Psoas muscle (tissue), 8 donors: Measurements from ENCODE around the gene PLEKHA4. TPM values are rescaled to one million over a fixed set of nuclear protein-coding genes. Genes with fewer than 3 reads are reported as not detected.
A peak's percentile ranks its signal among the peaks of the same experiment; 100 is the strongest.

ENCODE experiments used
- ATAC-seq, 4 donors: fragments of 200-7000 bp; cut with Tn5 transposase; one replicate each; pipeline ENCODE4 v1.9.1; 2020; ENCODE audit warnings: moderate library complexity in 3 of 4, mild to moderate bottlenecking in 2 of 4
- DNase-seq, 2 donors: peaks; one replicate each; pipeline ENCODE4 v3.0.0-alpha.2; 2020
- H3K27ac ChIP-seq: fragments of 200-600 bp; one replicate; pipeline ENCODE4 v1.8.0; 2022
- H3K27me3 ChIP-seq, 3 donors: fragments of 200-600 bp in 1 of 3; one replicate each; pipeline versions ENCODE4 v1.6.1 to v1.8.0; 2013 to 2022; ENCODE audit warnings: low read length in 2 of 3, mild to moderate bottlenecking in 2 of 3, moderate library complexity in 1 of 3; ENCODE audit not compliant: insufficient read depth in 3 of 3
- H3K36me3 ChIP-seq, 2 donors: fragments of 200-600 bp in 1 of 2; one replicate each; pipeline versions ENCODE4 v1.6.1 to v1.8.0; 2013 to 2022; ENCODE audit warnings: low read depth in 1 of 2, mild to moderate bottlenecking in 1 of 2, moderate library complexity in 1 of 2; ENCODE audit not compliant: insufficient read depth in 1 of 2
- H3K4me1 ChIP-seq: fragments of 200-600 bp; one replicate; pipeline ENCODE4 v1.8.0; 2022
- H3K4me3 ChIP-seq: fragments of 200-600 bp; one replicate; pipeline ENCODE4 v1.8.0; 2022; ENCODE audit warnings: mild to moderate bottlenecking
- H3K9me3 ChIP-seq: fragments of 200-600 bp; one replicate; pipeline ENCODE4 v1.8.0; 2022
- WGBS, 3 donors: extraction: QIAGEN DNeasy Blood & Tissue Kit; methylation state at CpG; one replicate each; pipeline versions ENCODE4 v1.1.6 to v1.1.7; 2013; 5-methylcytosine and 5-hydroxymethylcytosine counted together
- intact Hi-C, 2 donors: fragments of 100-400 bp; cut with DNase I; formaldehyde crosslinking; loops; one replicate each; pipeline versions ENCODE4 v1.11.0 to v1.14.2; 2022
- polyA plus RNA-seq, 3 donors: library from polyadenylated mRNA; stranded (reverse); fragments of 200-250 nt; gene quantifications; one replicate each; pipeline ENCODE4 v1.2.3, GENCODE V29; 2013
- total RNA-seq, 4 donors: library from RNA; stranded (reverse); fragmentation: NEBNext Ultra II Directional in 2 of 4; extraction: Animal tissue kit (Norgen Biotek cat#: 25700) in 2 of 4; gene quantifications; one replicate each; pipeline versions ENCODE4 v1.2.1 to v1.2.4, GENCODE V29; 2021 to 2023
- TF ChIP-seq, protein P1 (sequence below): fragments of 200-600 bp; IDR thresholded peaks from one replicate; pipeline ENCODE4 v1.8.0; 2022; ENCODE audit warnings: antibody characterized with exemption
- donor health status: healthy with polysubstance abuse.
- donor health status: DM: no; HTN: no; CAD: no; lungs with moderate emphysema.
- donor health status: Bipolar disorder and iron deficiency.
- donor health status: healthy.
- donor health status: DM: yes; HTN: yes; CAD: no.
- donor health status: DM: no; HTN: no; CAD: no.
- donor health status: DM: no; HTN: no; CAD: no.
- donor health status: DM: yes; HTN: yes; CAD: no.

The PLEKHA4 gene
- total and polyA plus RNA-seq, 7 donors: 9.4 to 30.0 (median 14.9) TPM

DNA sequence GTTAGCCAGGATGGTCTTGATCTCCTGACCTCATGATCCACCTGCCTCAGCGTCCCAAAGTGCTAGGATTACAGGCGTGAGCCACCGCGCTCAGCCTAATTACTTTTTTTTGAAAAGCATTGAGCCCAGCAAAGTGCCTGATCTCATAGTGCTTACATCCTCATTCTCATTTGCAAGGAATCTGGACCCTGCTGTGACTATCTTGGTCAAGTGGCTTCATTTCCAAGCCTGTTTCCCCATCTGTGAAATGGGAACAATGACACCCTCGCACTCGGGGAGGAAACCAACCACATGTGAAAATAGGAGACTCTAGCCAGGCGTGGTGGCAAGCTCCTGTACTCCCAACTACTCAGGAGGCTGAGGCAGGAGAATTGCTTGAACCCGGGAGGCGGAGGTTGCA, 1.6 kb upstream of the PLEKHA4 start:
- Histone ChIP-seq H3K27me3 (no peaks in the 10 kb centered on the region), H3K4me3 (no peak overlapping the region), H3K9me3 (no peaks in the 10 kb centered on the region), H3K36me3 (peaks cover 0 to 18% of the 10 kb centered on the region in 2 donors), H3K4me1 (peaks cover 19% of the 10 kb centered on the region), H3K27ac (no peak overlapping the region)
- 94 to 97% (median 96%) methylated on average over 9 of the region's 9 CpGs for WGBS, 3 donors
- no peak for DNase-seq
- intact Hi-C loops: loop anchor here in 1 of 2 donors (5.0 kb wide), 1 partner anchor 97 kb away; the partner anchor contains the start of gene FTL
- TF ChIP-seq, protein P1, sequence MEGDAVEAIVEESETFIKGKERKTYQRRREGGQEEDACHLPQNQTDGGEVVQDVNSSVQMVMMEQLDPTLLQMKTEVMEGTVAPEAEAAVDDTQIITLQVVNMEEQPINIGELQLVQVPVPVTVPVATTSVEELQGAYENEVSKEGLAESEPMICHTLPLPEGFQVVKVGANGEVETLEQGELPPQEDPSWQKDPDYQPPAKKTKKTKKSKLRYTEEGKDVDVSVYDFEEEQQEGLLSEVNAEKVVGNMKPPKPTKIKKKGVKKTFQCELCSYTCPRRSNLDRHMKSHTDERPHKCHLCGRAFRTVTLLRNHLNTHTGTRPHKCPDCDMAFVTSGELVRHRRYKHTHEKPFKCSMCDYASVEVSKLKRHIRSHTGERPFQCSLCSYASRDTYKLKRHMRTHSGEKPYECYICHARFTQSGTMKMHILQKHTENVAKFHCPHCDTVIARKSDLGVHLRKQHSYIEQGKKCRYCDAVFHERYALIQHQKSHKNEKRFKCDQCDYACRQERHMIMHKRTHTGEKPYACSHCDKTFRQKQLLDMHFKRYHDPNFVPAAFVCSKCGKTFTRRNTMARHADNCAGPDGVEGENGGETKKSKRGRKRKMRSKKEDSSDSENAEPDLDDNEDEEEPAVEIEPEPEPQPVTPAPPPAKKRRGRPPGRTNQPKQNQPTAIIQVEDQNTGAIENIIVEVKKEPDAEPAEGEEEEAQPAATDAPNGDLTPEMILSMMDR: no peak
- ATAC-seq: no peak

DNA sequence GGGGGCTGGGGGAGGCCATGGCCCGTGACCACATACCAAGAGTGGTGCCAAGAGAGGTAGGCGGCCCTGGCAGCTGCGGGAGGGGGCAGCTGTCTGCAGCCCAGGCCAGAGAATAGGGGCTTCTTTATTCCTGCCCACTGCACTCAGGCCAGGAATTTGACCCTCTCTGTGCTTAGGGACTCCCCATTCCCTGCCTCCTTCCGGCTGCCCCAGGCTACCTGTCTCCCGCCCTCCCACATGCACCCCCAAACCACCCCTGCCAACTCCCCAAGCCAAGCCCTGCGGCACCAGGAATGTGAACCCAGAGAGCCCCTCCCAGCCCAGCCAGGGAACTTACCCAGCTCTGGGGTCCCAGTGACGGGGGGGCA, 687 bp downstream of the PLEKHA4 start:
- ATAC-seq (no peak), DNase-seq (no peak)
- Histone ChIP-seq H3K27ac (peak overlapping the region; percentile 79), H3K36me3 (no peaks in the 10 kb centered on the region), H3K4me3 (peak overlapping the region; percentile 54), H3K4me1 (peaks cover 16% of the 10 kb centered on the region), H3K27me3 (no peaks in the 10 kb centered on the region), H3K9me3 (no peaks in the 10 kb centered on the region)
- TF ChIP-seq, protein P1: no peak
- WGBS, 3 donors: 38 to 58% (median 53%) methylated on average over 6 to 7 of the region's 7 CpGs
- intact Hi-C loops: no loop called here

DNA sequence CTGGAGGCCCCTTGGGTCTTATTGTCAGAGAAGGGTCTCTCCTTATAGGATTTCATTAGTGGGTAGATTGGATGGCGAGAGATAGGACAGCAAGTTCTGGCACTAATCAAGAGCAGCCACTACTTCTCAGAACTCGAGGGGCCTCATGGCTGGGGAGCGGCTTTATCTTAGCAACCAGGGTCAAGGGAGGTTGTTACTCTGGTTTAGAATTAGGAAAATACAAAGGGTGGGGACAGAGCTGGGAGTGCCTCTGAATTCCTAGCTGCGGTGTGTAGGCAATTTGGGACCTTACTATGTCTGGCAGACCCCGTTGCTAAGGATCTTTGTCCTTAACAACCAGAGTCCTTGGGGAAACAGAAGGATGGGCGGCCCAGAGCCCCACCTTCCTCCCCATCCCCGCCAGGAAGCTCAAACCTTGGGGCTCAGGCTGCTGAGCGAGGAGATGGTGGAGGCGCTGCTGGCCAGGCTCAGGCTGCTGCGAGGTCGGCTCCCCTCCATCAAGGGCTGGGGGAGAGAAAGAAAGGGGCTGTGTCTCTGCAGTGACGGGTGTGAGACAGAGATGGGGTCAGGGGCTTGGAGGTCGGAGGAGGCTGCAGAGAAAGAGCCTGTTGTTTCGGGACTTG, 1.2 kb downstream of the PLEKHA4 start:
- DNase-seq (no peak), ATAC-seq (no peak)
- peaks cover 16% of the 10 kb centered on the region for H3K4me1 ChIP-seq
- H3K36me3 ChIP-seq: no peaks in the 10 kb centered on the region
- TF ChIP-seq, protein P1: no peak
- peak overlapping the region; percentile 79 for H3K27ac ChIP-seq
- WGBS, 3 donors: 58 to 67% (median 60%) methylated on average over 14 of the region's 14 CpGs
- no peaks in the 10 kb centered on the region for H3K9me3 ChIP-seq
- H3K27me3 ChIP-seq: no peaks in the 10 kb centered on the region
- intact Hi-C loops: no loop called here
- H3K4me3 ChIP-seq: peak overlapping the region; percentile 54

DNA sequence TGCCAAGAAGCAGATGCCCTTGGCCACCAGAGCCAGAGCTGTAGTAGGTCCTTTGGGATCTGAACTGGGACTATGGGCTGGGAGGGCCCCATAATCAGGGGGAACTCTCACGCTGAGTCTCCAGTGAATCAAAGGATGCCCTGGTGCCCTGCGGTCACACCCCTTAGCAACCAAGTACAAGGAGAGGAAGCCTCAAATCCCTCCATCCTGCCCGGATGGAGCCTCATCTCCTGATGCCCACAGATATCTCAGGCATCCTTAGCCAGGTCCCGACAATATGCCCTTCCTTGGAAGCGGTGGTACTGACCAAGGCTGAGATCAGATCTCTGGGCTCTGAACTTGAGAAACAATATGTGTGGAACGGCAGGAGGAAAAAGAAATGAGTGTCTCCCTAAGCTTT, 1.7 kb downstream of the PLEKHA4 start:
- H3K4me1 ChIP-seq: peaks cover 12% of the 10 kb centered on the region
- no peak for ATAC-seq
- TF ChIP-seq, protein P1: no peak
- intact Hi-C loops: no loop called here
- no peaks in the 10 kb centered on the region for H3K27me3 ChIP-seq
- H3K9me3 ChIP-seq: no peaks in the 10 kb centered on the region
- no peak for DNase-seq
- H3K36me3 ChIP-seq: no peaks in the 10 kb centered on the region
- WGBS, 3 donors: 69 to 79% (median 70%) methylated on average over 6 of the region's 6 CpGs
- H3K27ac ChIP-seq: no peak overlapping the region
- H3K4me3 ChIP-seq: peak overlapping the region; percentile 54

DNA sequence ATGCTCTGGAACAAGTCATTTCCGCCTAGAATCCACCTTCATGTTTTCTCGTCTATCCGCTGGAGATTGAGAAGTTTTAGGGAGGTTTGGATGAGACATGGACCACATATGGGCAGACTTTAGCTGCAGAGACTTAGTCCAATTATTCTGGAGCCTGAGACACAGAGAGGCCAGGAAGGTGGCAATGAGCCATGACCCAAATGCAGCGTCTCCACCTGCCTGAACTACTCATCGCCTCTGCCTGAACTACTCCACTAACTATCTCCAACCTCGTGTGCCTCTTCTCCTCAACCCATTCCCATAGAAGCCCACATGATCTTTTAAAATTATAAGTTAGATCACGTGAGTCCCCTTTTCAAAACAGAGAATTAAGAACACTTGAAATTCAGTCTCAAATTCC, 5.6 kb downstream of the PLEKHA4 start:
- intact Hi-C loops: no loop called here
- Histone ChIP-seq H3K4me3 (no peak overlapping the region), H3K9me3 (no peaks in the 10 kb centered on the region), H3K27me3 (no peaks in the 10 kb centered on the region), H3K4me1 (peaks cover 4% of the 10 kb centered on the region), H3K27ac (peak overlapping the region; percentile 64), H3K36me3 (peaks cover 0 to 5% of the 10 kb centered on the region in 2 donors)
- DNase-seq (peak in 1 of 2 donors; percentile 70), ATAC-seq (peak; percentile 85 to 88 (median 86))
- 50 to 62% (median 55%) methylated on average over 7 of the region's 7 CpGs for WGBS, 3 donors
- TF ChIP-seq, protein P1: no peak
